Ascending aorta (tissue), 2 donors: ENCODE measurements around the gene SNRPD1. TPM values are rescaled to one million over a fixed set of nuclear protein-coding genes. Genes with fewer than 3 reads are reported as not detected.
"Not testable (repeated sequence)": the region's sequence is repeated elsewhere in the genome, so short reads cannot be mapped to it uniquely, and the experiment has no call there.

Experiments used
- DNase-seq, 2 donors: peaks; one replicate each; pipeline ENCODE4 v3.0.0-alpha.2; 2019; ENCODE audit warnings: low spot score in 2 of 2
- H3K27ac ChIP-seq, 2 donors: fragments of 200-600 bp; sonication (generic); one replicate each; pipeline ENCODE4 v1.5.1; 2016 to 2017; ENCODE audit warnings: mild to moderate bottlenecking in 1 of 2
- H3K27me3 ChIP-seq: fragments of 200-600 bp; sonication (generic); one replicate; pipeline ENCODE4 v1.5.1; 2017
- H3K36me3 ChIP-seq, 2 donors: fragments of 200-600 bp; sonication (generic); one replicate each; pipeline ENCODE4 v1.5.1; 2016
- H3K4me1 ChIP-seq, 2 donors: fragments of 200-600 bp; sonication (generic); one replicate each; pipeline ENCODE4 v1.5.1; 2016 to 2017; ENCODE audit warnings: mild to moderate bottlenecking in 1 of 2
- H3K4me3 ChIP-seq, 2 donors: fragments of 200-600 bp; sonication (generic); one replicate each; pipeline ENCODE4 v1.5.1; 2016 to 2017; ENCODE audit warnings: mild to moderate bottlenecking in 1 of 2
- H3K9me3 ChIP-seq, 2 donors: fragments of 200-600 bp; sonication (generic); one replicate each; pipeline ENCODE4 v1.5.1; 2016
- intact Hi-C: fragments of 100-400 bp; cut with DNase I; formaldehyde crosslinking; loops from one replicate; pipeline ENCODE4 v1.15.1; 2023
- total RNA-seq: library from RNA; depleted of rRNA; stranded (reverse); fragments of >200 nt; gene quantifications from one replicate; pipeline ENCODE4 v1.1.0, GENCODE V29; 2016
- TF ChIP-seq, protein P1 (sequence below), 3 experiments: fragments of 200-600 bp in 2 of 3; fragments of 450-650 bp in 1 of 3; sonication (generic) in 2 of 3; IDR thresholded peaks; one replicate each; pipeline ENCODE4 v1.5.1; 2016 to 2019; ENCODE audit warnings: antibody characterized with exemption in 3 of 3, mild to moderate bottlenecking in 1 of 3, moderate library complexity in 1 of 3

The SNRPD1 gene
- total RNA-seq, 1 donor from 2014 or later, result 0.85 TPM

GRCh38 chr18:21629089-21629832, 17.1 kb downstream of the SNRPD1 start:
- intact Hi-C loops, result no loop called here
- no peak overlapping the region for H3K27ac ChIP-seq
- H3K4me1 ChIP-seq, result no peaks in the 10 kb centered on the region
- no peaks in the 10 kb centered on the region for H3K27me3 ChIP-seq
- no peak overlapping the region for H3K4me3 ChIP-seq
- peaks cover 35 to 65% of the 10 kb centered on the region in 2 donors for H3K36me3 ChIP-seq
- DNase-seq, result no peak
- no peaks in the 10 kb centered on the region for H3K9me3 ChIP-seq
- TF ChIP-seq, protein P1, sequence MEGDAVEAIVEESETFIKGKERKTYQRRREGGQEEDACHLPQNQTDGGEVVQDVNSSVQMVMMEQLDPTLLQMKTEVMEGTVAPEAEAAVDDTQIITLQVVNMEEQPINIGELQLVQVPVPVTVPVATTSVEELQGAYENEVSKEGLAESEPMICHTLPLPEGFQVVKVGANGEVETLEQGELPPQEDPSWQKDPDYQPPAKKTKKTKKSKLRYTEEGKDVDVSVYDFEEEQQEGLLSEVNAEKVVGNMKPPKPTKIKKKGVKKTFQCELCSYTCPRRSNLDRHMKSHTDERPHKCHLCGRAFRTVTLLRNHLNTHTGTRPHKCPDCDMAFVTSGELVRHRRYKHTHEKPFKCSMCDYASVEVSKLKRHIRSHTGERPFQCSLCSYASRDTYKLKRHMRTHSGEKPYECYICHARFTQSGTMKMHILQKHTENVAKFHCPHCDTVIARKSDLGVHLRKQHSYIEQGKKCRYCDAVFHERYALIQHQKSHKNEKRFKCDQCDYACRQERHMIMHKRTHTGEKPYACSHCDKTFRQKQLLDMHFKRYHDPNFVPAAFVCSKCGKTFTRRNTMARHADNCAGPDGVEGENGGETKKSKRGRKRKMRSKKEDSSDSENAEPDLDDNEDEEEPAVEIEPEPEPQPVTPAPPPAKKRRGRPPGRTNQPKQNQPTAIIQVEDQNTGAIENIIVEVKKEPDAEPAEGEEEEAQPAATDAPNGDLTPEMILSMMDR (IDR thresholded peaks at IDR 0.05), result no peak

GRCh38 chr18:21632393-21632792, 20.3 kb downstream of the SNRPD1 start:
- no peak overlapping the region for H3K4me3 ChIP-seq
- intact Hi-C loops, result no loop called here
- H3K36me3 ChIP-seq, result peaks cover 18 to 34% of the 10 kb centered on the region in 2 donors
- no peak for DNase-seq
- TF ChIP-seq, protein P1 (IDR thresholded peaks at IDR 0.05), result peak in 1 of 3 experiments; percentile 4
- H3K27ac ChIP-seq, result no peak overlapping the region
- H3K27me3 ChIP-seq, result no peaks in the 10 kb centered on the region
- no peaks in the 10 kb centered on the region for H3K9me3 ChIP-seq
- no peaks in the 10 kb centered on the region for H3K4me1 ChIP-seq

GRCh38 chr18:21634588-21635199, 22.6 kb downstream of the SNRPD1 start:
- no peaks in the 10 kb centered on the region for H3K4me1 ChIP-seq

GRCh38 chr18:21636769-21637168, 24.7 kb downstream of the SNRPD1 start:
- no peak overlapping the region for H3K27ac ChIP-seq
- no peak for DNase-seq
- no peaks in the 10 kb centered on the region for H3K9me3 ChIP-seq
- no peaks in the 10 kb centered on the region for H3K4me1 ChIP-seq
- peaks cover 2 to 9% of the 10 kb centered on the region in 2 donors for H3K36me3 ChIP-seq
- TF ChIP-seq, protein P1 (IDR thresholded peaks at IDR 0.05), result no peak
- intact Hi-C loops, result no loop called here
- no peaks in the 10 kb centered on the region for H3K27me3 ChIP-seq
- H3K4me3 ChIP-seq, result no peak overlapping the region

More at GRCh38 chr18:21634588-21635199, 22.6 kb downstream of the SNRPD1 start:
- Histone ChIP-seq H3K4me3 (no peak overlapping the region), H3K27ac (no peak overlapping the region), H3K36me3 (peaks cover 13 to 26% of the 10 kb centered on the region in 2 donors), H3K27me3 (no peaks in the 10 kb centered on the region), H3K9me3 (no peaks in the 10 kb centered on the region)
- intact Hi-C loops, result no loop called here
- TF ChIP-seq, protein P1 (IDR thresholded peaks at IDR 0.05), result no peak
- DNase-seq, result no peak

DNA sequence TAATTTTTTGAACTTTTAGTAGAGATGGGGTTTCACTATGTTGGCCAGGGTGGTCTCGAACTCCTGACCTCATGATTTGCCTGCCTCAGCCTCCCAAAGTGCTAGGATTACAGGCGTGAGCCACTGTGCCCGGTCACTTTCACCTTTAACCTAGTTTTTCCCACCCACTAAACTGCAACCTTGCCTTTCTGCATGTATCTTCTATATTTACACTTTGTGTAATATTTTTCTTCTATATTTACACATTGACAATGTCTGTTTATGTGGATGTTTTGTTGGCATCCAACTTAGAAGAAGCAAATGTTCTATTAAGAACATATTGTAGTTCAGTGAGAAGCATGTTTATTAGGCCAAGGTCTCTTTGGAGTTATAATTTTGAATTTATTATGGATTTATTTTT, 26.7 kb downstream of the SNRPD1 start:
- no peaks in the 10 kb centered on the region for H3K4me1 ChIP-seq
- intact Hi-C loops, result no loop called here
- no peaks in the 10 kb centered on the region for H3K36me3 ChIP-seq
- DNase-seq, result no peak
- H3K27me3 ChIP-seq, result no peaks in the 10 kb centered on the region
- no peak overlapping the region for H3K27ac ChIP-seq
- H3K9me3 ChIP-seq, result no peaks in the 10 kb centered on the region
- H3K4me3 ChIP-seq, result no peak overlapping the region
- TF ChIP-seq, protein P1 (IDR thresholded peaks at IDR 0.05), result no peak

GRCh38 chr18:21640375-21640774, 28.3 kb downstream of the SNRPD1 start:
- H3K9me3 ChIP-seq, H3K27ac ChIP-seq, H3K4me3 ChIP-seq, H3K4me1 ChIP-seq, intact Hi-C loops, H3K27me3 ChIP-seq, DNase-seq, H3K36me3 ChIP-seq: not testable (repeated sequence)
